GM10266 (cell line): ENCODE data around the gene SNRNP35.

ENCODE experiments used
- DNase-seq: peaks from one replicate; pipeline ENCODE4 v3.0.0; 2012; ENCODE audit errors: extremely low spot score
- CTCF ChIP-seq: IDR thresholded peaks from 2 replicates; pipeline ENCODE4 v1.5.1; 2012; ENCODE audit warnings: mild to moderate bottlenecking, low read depth; ENCODE audit not compliant: control insufficient read depth, insufficient read depth; ENCODE audit errors: missing control alignments

SNRNP35 gene

DNA sequence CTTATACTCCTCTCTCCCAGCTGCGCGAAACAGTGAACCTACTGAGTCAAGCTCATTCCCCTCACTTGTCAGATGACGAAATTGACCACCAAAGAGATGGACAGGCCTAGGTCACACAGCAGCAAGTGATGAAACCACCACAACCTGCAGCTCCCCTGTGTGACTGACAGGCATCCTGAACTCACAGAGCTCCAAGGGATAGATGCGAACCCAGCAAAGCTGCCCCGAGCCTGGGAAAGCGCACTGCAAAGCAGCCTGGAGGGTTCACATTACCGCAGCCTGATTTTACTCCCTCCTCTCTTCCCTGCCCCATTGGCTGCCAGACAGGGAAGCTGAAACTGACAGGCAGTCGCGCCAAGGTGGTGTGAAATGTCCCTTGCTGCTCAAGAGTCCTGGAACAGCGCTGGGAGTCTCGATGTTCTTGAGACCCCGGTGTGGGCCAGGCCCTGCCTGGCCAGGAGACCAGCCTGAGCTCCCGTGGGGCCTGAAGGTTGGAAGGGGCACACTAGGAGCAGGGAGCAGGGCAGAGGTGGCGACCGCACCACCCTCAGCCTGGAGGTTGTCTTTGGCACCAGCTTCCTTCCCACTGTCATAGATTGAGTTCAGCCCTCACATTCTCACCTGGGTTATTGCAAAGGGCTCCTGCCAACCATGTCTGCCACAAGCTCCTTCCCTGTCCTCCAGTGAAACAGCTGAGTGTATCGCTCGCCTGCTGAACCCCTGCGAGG, 36.3 kb downstream of the SNRNP35 start:
- DNase-seq = no peak
- no peak for TF ChIP-seq CTCF

DNA sequence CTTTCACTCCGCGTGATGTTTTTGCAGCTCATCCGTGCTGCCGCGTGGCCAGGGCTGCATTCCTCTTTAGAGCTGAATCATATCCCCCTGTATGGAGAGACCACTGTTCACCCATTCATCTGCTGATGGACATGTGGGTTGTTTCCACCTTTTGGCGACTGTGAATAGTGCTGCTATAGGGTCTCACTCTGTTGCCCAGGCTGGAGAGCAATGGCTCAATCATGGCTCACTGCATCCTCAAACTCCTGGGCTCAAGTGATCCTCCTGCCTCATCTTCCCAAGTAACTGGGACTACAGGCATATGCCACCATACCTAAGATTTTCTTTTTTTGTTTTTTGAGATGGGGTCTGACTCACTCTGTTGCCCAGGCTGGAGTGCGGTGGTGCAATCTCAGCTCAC, 39.1 kb downstream of the SNRNP35 start:
- no peak for DNase-seq
- no peak for TF ChIP-seq CTCF

DNA sequence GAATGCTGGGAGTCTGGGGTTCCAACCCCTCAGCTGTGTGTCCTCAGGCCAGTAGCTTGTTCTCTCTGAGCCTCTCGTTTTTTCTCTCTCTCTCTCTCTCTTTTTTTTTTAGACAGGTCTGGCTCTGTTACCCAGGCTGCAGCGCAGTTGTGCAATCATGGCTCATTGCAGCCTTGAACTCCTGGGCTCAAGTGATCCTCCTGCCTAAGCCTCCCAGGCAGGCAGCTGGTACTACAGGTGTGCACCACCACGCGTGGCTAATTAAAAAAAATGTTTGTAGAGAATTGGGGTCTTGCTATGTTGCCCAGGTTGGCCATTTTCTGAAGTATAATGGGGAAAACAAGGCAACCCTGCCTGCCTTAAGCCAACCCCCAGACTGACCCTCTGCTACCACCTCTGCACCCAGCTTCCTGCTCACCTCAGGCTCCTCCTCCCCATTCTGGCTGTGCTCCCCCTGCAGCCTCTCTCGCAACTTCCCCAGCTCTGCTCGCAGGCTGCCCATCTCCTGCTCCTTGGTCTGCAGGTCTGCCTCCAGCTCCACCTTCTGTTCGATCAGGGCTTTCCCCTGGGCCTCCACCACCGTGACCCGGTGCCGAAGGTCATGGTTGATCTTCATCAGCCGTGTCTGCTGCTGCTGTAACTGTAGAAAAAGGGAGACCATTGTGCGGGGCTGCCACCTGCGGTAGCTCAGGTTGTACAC, 40.3 kb downstream of the SNRNP35 start:
- DNase-seq = no peak
- no peak for TF ChIP-seq CTCF

- no peak for DNase-seq
- no peak for TF ChIP-seq CTCF
Observed at GRCh38 chr12:123499332-123499731, 41.4 kb downstream of the SNRNP35 start.

GRCh38 chr12:123502163-123502704, 44.3 kb downstream of the SNRNP35 start:
- no peak for DNase-seq
- no peak for TF ChIP-seq CTCF

DNA sequence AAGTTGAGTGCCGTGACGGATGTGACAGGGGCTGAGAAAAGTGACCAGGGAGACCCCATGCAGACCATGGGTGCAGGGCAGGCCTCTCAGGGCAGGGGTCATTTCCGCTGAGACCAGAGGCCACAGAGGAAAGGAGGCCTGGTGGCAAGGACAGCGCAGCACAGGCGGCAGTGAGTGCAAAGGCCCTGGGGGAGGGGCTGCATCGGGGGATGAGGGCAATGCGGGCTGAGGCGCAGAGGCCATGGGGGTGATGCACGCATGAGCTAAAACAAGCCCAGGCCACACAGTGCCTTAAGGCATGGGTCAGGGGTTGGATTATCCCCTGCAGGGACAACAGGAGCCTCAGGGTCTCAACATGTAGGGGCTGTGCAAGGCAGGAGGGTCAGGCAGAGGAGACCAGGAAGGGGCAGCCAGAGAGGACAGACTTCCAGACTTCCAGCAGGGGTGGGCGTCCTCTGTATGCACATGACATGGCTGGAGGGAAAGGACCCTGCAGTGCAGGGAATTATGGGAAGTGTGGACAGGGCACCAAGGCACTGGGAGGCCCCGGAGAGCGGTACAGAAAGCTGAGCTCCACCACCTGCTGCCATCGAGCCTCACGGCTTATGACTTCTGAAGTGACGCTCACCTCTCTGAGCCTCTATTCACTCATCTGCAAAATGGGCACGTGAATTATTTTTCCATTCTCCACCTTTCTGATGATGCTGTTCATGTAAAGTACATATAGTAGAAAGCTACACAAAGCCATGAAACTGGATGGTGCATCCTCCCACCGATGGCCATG, 48.3 kb downstream of the SNRNP35 start:
- TF ChIP-seq CTCF = no peak
- DNase-seq = no peak
